IPS-11a (cell line): ENCODE data around the gene TNRC6B.
"Not testable (repeated sequence)": the region's sequence is repeated elsewhere in the genome, so short reads cannot be mapped to it uniquely, and the experiment has no call there.

Source experiments
- H3K4me3 ChIP-seq: one replicate; pipeline ENCODE4 v1.5.1; 2013; ENCODE audit warnings: low read depth, low read length, control low read depth

The TNRC6B gene

GRCh38 chr22:40177738-40178416 is at the start of gene TNRC6B:
Gene TNRC6B, plus strand, starts transcription at chr22:40177925. Its CDS starts 211 bp downstream, at chr22:40178136.
- H3K4me3 ChIP-seq, result peak within 1 kb of the TSS; percentile 92

DNA sequence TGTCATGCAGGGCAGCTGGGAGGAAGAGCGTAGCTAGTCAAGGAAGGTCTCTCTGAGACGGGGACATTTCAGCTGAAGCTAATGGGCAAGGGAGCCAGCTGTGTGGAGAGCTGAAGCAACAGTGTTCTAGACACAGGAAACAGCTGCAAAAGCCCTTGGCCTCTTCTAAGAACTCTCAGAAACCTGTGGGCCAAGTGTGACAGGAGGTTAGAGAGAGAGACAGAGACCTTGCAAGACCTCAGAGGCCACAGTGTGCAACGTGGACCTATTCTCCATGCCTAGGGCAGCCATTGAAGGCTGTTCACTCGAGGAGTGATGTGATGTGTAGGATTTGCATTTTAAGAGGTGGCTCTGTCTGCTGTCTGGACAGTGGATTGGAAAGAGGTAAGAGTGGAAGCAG is 48.7 kb upstream of the TNRC6B start:
- no peak overlapping the region for H3K4me3 ChIP-seq

DNA sequence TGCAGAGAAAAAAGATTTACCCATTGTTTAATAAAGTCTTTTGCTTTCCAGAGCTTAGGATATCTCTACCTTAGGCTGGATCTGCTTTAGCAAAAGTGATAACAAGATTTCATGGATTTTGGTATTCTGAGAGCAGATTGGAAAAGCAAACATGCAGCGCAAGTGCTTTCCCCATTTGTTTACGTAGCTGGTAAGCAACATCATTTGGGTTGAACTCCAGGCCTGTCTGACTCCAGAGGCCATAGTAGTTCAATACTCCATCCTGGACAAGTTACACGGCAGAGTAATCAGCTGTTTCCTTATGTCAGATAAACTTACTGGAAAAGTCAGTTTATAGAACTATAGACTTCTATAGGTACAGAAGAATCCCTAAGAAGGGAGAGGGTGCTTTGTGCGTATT is 40.6 kb upstream of the TNRC6B start:
- no peak overlapping the region for H3K4me3 ChIP-seq

- H3K4me3 ChIP-seq, result no peak overlapping the region
Measured at GRCh38 chr22:40138866-40139265, 38.9 kb upstream of the TNRC6B start.

- H3K4me3 ChIP-seq, result no peak overlapping the region
Measured at GRCh38 chr22:40147388-40148176, 30.1 kb upstream of the TNRC6B start.

- no peak overlapping the region for H3K4me3 ChIP-seq
Measured at GRCh38 chr22:40153192-40153591, 24.5 kb upstream of the TNRC6B start.

GRCh38 chr22:40153705-40154104 is 24.0 kb upstream of the TNRC6B start:
- no peak overlapping the region for H3K4me3 ChIP-seq

- no peak overlapping the region for H3K4me3 ChIP-seq
Measured at GRCh38 chr22:40156001-40156516, 21.7 kb upstream of the TNRC6B start.

DNA sequence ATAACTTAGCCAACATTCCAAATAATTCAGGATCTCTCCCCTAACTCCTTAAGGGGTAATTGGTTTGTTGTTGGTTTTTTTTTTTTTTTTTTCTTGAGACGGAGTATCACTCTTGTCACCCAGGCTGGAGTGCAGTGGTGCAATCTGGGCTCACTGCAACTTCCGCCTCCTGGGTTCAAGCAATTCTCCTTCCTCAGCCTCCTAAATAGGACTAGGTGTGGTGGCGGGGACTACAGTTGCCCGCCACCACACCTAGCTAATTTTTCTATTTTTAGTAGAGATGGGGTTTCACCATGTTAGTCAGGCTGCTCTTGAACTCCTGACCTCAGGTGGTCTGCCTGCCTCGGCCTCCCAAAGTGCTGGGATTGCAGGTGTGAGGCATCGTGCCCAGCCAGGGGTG is 21.0 kb upstream of the TNRC6B start:
- not testable (repeated sequence) for H3K4me3 ChIP-seq

- H3K4me3 ChIP-seq, result no peak overlapping the region
Measured at GRCh38 chr22:40157330-40157945, 20.3 kb upstream of the TNRC6B start.

GRCh38 chr22:40161194-40161593 is 16.5 kb upstream of the TNRC6B start:
- no peak overlapping the region for H3K4me3 ChIP-seq

GRCh38 chr22:40165537-40165936 is 12.2 kb upstream of the TNRC6B start:
- not testable (repeated sequence) for H3K4me3 ChIP-seq

GRCh38 chr22:40175611-40176244 is 2.0 kb upstream of the TNRC6B start:
- H3K4me3 ChIP-seq, result no peak overlapping the region

- peak overlapping the region; percentile 92 for H3K4me3 ChIP-seq
Measured at GRCh38 chr22:40176921-40177737, 596 bp upstream of the TNRC6B start.

GRCh38 chr22:40178417-40179409 is 988 bp downstream of the TNRC6B start:
- H3K4me3 ChIP-seq, result peak overlapping the region; percentile 92

- H3K4me3 ChIP-seq, result peak overlapping the region; percentile 92
Measured at GRCh38 chr22:40179526-40179925, 1.8 kb downstream of the TNRC6B start.

- no peak overlapping the region for H3K4me3 ChIP-seq
Measured at GRCh38 chr22:40180403-40180802, 2.7 kb downstream of the TNRC6B start.

- no peak overlapping the region for H3K4me3 ChIP-seq
Measured at GRCh38 chr22:40181323-40181722, 3.6 kb downstream of the TNRC6B start.

- H3K4me3 ChIP-seq, result no peak overlapping the region
Measured at GRCh38 chr22:40182231-40182835, 4.6 kb downstream of the TNRC6B start.
